NCI-H187 treated with DMSO at 0.1 percent for 48 hours (cell line): ENCODE results near the gene KCNV2.

Source experiments
- DNase-seq: peaks from one replicate; lab custom pipeline; 2025; lab: John Stamatoyannopoulos, UW

Gene KCNV2

DNA sequence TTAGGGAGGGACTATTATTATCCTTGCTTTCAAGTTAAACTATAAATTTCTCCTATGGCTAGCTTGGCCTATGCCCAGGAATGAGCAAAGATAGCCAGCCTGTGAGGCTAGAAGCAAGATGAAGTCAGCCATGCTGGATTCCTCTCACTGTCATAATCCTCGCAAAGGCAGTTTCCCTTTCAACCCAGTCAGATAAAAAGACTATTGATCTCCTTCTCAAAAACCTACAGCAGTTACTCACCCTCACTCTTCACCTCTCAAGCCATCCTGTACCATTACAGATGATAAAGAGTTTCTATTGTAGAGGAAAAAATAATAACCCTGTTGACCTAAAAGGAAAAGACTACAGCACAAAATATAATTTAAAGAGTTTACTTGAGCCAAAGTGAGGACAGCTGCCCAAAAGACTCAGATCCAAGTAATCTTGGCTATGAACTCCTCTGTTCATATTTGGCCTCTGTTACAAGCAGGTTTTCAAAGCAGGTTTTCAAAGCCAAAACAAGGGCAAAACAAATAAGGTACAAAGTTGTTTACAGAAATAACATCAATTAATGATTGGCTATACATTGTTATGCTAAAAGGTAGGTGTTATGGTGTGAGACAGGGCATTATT lies 41.7 kb downstream of the KCNV2 start:
- no peak for DNase-seq

DNA sequence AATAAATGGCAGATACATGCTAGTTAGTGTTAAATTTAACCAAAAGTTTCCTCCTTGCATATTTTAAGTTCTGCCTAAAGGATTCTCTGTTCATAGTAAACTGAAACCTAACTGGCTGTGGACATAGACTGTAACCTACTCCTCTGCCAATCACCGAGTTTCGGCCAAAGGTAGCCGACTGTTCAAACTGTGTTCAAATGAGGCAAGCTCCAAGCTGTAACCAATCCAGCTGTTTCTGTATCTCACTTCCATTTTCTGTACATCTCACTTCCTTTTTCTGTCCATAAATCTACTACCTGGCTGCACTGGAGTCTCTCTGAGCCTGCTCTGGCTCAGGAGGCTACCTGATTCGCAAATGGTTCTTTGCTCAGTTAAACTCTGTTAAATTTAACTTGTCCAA lies 44.1 kb downstream of the KCNV2 start:
- no peak for DNase-seq

DNA sequence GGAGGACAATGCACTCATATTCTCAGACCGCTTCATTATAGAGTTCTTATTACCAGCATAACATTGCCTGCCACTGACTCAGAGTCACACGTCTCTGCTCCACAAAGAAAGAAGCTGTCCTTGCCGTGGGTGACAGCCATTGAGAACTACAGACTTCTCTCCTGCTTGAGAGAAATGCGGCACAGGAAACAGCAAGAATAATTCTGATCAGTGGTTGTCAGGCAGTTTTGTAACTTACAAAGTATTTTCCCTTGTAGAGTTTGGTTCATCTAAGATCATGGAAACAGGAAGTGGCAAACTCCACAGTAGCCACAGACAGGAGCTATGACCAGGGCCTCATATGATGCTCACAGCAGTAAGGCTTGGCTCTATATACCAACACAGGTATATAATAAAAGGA lies 47.0 kb downstream of the KCNV2 start:
- no peak for DNase-seq

DNA sequence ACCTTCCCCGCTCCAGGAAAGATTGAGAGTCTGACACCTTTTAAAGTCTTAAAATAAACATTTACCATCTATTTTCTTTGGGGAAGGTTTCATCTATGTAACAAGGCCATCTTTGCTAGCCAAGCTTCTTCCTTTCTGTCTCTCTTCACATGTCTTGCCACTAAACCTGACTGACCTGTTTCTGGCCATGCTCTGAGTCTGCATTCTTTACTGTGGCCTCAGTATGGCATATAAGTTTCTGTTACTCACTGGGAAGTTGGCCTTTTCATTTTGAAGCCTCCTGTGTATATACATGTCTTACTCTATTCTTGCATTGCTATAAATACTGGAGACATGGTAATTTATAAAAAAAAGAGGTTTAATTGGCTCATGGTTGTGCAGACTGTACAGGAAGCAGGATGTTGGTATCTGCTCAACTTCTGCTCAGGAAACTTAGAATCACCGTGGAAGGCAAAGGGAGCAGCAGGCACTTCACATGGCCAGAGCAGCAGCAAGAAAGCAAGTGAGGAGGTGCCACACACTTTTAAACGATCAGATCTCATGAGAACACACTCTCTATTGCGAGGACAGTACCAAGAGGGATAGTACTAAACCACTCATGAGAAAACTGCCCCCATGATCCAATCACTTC lies 48.1 kb downstream of the KCNV2 start:
- DNase-seq = no peak

DNA sequence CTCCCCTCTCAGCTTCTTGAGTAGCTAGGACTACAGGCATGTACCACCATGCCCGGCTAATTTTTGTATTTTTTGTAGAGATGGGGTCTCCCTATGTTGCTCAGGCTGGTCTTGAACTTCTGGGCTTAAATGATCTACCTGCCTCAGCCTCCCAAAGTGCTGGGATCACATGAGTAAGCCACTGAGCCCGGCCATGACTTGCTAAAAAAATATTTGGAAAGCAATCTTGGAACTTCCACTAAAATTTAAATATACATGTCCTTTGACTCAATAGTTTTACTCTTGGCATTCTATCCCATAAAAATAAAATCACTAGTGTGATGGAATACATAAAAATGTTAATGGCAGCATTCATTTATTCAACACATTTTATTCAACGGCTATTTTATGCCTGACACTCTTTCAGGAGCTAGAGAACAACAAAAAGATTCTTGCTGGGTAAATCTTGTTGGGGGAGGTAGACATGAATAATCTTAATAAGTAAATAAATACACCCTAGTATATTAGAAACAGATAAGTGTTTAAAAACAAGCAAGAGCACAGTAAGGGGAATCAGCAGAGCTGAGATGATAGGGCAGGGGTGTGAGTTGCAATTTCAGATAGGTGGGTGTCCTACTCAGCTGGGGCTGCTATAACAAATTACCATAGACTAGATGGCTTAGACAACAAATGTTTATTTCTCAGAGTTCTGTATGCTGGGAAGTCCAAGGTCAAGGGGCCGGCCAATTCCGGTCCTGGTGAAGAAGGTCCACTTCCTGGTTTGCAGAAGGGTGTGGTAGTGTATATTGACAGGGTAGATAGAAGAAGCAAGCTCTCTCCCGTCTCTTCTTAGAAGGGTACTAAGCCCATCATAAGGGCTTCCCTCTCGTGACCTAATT lies 50.7 kb downstream of the KCNV2 start:
- no peak for DNase-seq

DNA sequence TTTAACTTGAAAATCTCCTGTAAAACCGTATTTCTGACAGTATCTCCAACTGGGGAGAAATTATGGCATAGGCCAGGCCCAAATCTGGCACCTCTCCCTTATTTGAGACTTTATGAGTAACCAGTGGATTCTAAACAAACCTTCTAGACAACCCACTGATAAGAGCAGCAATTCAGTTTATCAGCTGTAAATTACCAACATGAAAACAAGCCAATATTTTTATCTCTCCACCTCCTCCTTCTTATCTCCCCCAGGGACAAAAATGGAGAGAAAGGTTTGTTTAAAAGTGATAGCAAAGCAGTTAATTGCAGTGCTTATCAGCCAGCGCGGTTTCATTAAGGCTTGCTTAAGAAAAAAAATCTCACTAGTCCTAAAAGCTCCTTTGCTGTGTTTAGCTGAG lies 53.8 kb downstream of the KCNV2 start:
- DNase-seq = no peak

DNA sequence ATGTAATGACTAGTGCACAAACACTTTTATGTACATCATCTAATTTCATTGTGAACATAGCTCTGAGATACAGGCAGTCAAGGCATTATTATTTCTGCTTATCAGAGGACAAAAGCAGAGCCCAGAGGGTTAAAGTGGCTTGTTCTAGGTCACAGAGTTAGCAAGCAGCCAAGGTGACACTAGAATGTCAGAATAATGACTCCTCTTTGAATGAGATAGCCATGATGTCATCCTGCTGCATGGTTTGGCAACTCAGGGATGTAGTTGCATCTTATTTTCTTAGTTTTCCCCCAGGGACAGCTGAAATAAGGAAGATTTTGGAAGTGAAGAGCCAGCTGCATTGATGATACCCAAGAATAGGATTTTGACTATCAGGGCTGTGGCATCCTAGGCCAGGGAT lies 54.4 kb downstream of the KCNV2 start:
- DNase-seq = no peak

DNA sequence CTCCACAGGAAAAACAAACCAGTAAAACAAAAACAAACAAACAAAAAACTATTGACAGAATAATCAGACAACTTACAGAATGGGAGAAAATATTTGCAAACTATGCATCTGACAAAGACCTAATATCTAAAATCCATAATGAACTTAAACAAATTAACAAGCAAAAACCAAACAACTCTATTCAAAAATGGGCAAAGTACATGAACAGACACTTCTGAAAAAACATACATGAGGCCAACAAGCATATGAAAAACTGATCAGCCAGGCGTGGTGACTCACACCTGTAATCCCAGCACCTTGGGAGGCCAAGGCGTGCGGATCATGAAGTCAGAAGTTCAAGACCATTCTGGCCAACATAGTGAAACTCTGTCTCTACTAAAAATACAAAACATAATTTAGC lies 60.1 kb downstream of the KCNV2 start:
- no peak for DNase-seq

DNA sequence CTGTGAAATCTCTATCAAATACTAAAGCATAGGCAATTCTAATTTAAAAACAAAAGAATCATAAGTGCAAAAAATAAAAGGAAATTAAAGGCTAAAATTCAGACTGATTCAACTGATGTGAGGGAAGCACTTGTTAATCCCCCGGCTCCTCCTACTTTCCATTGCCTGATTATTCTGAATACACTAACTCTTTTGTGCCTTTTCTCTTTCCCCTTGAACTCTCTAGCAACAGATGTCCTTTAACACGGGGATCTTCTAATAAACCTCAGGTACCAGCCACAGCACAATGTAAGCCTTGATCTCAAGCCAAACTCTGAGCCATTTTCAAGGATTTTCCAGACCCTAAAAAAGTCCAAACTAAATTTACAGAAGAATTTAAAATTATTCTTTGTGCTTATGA lies 61.5 kb downstream of the KCNV2 start:
- no peak for DNase-seq
